GM10266 (cell line): Measurements from ENCODE around the gene GFRA1.

Experiments
- DNase-seq: peaks from one replicate; pipeline ENCODE4 v3.0.0; 2012; ENCODE audit errors: extremely low spot score
- TF ChIP-seq, protein P1 (sequence below): IDR thresholded peaks from 2 replicates; pipeline ENCODE4 v1.5.1; 2012; ENCODE audit warnings: mild to moderate bottlenecking, low read depth; ENCODE audit not compliant: control insufficient read depth, insufficient read depth; ENCODE audit errors: missing control alignments

The GFRA1 gene

DNA sequence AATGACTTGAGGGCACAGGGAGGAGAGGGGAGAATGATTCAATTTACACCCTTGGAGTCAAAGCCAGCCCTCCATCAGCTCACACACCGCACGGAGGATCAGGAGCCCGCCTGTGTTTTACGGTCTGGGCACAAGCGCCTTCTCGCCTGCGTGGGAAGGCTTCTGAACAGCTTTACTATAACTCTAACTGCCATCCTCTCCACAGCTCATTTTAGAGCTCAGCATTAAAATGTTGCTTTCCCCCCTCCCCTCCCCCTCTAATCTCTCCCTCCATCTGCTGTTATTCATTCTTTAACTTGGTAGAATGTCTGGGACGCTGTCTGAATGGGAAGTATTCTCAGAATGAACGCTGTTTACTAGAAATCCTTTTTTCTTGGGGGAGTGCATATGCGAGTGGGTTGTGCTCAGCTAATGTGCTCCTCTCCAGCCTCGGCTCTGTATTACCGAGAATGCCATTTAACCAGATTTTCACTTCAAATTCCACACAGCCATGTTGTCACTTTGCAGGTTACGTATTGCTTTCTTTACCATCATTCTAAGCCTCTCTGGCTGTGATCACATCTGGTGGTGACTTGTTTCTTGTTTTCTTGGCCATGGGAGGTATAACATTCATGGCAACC, 140.1 kb downstream of the GFRA1 start:
- TF ChIP-seq, protein P1, sequence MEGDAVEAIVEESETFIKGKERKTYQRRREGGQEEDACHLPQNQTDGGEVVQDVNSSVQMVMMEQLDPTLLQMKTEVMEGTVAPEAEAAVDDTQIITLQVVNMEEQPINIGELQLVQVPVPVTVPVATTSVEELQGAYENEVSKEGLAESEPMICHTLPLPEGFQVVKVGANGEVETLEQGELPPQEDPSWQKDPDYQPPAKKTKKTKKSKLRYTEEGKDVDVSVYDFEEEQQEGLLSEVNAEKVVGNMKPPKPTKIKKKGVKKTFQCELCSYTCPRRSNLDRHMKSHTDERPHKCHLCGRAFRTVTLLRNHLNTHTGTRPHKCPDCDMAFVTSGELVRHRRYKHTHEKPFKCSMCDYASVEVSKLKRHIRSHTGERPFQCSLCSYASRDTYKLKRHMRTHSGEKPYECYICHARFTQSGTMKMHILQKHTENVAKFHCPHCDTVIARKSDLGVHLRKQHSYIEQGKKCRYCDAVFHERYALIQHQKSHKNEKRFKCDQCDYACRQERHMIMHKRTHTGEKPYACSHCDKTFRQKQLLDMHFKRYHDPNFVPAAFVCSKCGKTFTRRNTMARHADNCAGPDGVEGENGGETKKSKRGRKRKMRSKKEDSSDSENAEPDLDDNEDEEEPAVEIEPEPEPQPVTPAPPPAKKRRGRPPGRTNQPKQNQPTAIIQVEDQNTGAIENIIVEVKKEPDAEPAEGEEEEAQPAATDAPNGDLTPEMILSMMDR, result no peak
- no peak for DNase-seq

DNA sequence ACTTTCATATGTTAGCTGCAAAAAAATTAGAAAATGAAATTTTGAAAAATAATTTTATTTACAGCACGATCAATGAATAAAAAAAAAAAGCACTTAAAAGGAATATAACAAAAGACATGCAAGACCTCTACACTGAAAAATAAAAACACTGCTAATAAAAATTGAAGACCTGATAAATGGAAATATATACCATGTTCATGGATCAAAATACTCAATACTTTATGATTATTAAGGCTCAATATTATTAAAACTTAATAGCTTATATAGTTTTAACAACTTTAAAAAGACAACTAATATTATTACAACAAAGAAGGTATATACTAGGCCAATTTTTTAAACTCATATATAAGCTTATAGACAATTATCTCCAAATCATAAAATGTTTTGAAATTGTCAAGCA, 143.0 kb downstream of the GFRA1 start:
- no peak for DNase-seq
- TF ChIP-seq, protein P1, result no peak

DNA sequence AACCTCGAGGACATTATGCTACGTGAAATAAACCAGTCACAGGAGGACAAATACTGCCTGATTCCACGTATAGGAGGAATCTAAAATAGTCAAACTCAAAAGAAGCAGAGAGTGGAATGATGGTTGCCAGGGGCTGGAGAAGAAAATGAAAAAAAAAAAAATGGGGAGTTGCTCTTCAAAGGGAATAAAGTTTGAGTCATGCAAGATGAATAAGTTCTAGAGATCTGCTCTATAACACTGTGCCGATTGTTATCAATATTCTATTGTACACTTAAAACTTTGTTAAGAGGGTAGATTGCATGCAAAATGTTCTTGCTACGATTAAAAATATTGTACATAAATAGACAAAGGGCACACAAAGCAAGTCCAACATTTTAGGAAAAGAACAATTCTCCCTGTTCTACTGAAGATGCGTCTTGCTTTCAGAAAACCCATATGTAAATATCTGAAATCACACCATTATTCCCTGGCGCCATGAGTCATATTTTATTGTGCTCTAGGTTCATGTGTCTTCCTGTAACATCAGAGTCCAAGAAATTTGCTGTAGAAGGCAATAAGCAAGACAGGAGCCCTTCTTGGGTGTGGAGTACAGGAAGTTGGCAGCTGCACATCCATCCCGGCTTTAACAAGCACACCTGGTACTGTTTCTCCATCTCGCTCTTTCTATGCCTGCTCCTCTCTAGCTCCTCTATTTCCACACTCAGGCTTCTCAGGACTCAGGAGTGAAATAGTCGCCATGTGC, 145.9 kb downstream of the GFRA1 start:
- TF ChIP-seq, protein P1, result no peak
- DNase-seq, result no peak

DNA sequence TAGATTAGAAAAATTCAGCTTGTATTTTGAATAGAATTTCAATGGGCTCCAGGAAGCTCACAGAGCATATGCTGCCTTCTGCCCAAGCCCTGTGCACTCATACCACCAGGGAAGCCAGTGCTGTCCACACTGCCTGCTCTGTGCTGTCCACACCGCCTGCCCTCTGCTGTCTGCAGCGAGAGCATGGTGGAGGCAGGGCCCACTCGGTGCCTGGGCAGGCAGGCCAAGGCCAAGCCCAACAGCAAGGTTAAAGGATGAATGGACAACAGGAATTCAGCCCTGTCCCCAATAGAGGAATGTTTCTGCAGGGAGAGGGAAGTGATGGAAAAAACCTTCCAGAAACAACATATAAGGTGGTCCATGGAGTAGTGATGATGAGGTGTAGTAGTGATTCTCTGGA, 146.8 kb downstream of the GFRA1 start:
- no peak for DNase-seq
- TF ChIP-seq, protein P1, result no peak

DNA sequence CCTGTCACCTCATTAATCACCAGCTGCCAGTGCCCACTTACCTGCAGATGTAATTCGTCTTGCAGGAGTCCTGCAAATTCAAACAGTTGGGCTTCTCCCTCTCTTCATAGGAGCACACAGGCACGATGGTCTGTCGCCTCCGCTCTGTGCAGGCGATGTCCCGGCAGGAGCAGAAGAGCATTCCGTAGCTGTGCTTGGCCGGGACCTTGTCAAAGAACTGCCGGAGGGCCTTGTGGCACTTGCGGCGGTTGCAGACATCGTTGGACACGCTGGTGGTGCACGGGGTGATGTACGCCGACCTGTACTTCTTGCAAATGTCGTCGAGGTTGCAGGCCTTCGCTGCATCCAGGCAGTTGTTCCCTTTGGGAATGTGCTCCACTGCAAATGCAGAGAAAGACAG, 147.8 kb downstream of the GFRA1 start:
- TF ChIP-seq, protein P1, result no peak
- DNase-seq, result no peak

DNA sequence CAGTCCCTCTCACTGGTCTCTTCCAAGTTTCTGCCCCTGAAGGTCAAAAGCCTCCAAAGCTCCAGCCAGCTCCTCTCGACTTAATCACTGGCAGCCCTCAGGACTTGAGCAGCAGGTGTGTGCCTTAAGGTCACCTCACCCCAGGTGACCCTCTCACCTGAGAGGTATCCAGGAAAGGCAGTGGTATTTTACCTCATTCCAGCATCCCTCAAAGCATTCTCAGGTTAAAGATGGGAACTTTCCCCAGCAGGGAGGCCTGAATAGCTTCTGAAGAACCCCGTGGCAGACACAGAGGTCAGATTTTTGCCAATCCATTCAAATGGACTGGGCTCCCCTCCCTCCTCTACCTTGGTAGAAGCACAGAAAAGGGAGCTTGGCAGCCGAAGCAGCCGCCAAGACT, 148.2 kb downstream of the GFRA1 start:
- no peak for DNase-seq
- TF ChIP-seq, protein P1, result no peak

DNA sequence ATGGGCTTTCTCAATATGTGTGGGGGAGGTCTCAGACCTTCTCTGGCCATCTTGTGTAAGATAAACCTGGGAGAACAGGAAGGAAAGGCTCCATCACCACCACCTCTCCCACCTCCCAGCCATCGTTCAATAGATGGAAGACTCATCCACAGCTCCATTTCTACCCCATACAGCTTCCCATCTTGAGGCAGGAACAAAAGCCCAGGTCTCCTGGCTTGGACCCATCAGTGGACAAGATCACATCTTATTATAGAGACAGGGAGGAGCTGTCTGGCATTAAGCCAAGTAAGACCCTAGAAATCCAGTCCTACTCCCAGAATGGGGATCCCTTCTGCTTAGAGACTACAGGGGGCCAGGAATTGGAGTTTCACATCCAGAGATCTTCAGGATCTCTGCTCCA, 150.3 kb downstream of the GFRA1 start:
- TF ChIP-seq, protein P1, result no peak
- DNase-seq, result no peak
